Measurements from ENCODE around the gene CDH1.

DNA sequence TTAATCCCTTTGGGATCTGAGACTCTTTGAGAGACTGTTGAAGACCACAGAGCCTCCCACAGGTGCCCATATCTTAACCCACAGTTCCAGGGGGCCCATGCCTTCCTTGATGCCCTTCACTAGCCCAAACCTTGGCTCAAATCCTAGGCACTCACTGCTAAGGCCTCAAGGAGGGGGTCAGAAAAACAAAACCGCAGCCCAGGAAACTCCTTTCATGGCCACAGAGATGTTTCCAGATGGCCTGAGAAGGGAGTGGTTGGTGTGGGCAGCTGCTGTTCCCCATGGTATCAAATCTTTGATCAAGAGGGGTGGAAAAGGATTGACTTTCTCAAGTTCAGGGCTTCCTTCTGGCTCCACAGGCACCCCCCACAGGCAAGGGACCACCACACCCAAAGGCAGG, 44.7 kb downstream of the CDH1 start:
- TF ChIP-seq POLR2AphosphoS5 (IDR thresholded peaks at IDR 0.05) (no peak), CTCF (IDR thresholded peaks at IDR 0.05 in 8 of 11, conservative IDR thresholded peaks at IDR 0.05 in 3 of 11) (no peak), POLR2A (IDR thresholded peaks at IDR 0.05) (no peak)

All from spleen (tissue), 7 donors.